ENCODE data around the gene ZBTB17. TPM values are rescaled to one million over a fixed set of nuclear protein-coding genes. Genes with fewer than 3 reads are reported as not detected.
"Not testable (repeated sequence)": the region's sequence is repeated elsewhere in the genome, so short reads cannot be mapped to it uniquely, and the experiment has no call there.

Gene ZBTB17
- total and polyA plus RNA-seq, 2 experiments from 2014 or later, result 16.8 to 32.3 TPM

GRCh38 chr1:15916916-15917315 lies 59.0 kb downstream of the ZBTB17 start:
- Histone ChIP-seq H3K4me1 (ENCODE audit: insufficient read depth) (no peaks in the 10 kb centered on the region), H3K9me2 (replicated peaks; ENCODE audit: insufficient read depth) (no peaks in the 10 kb centered on the region), H4K20me1 (ENCODE audit: insufficient read depth, poor library complexity, severe bottlenecking) (no peaks in the 10 kb centered on the region), H3K36me3 (replicated peaks; ENCODE audit: insufficient read depth, low read depth) (no peaks in the 10 kb centered on the region), H3K4me2 (no peak overlapping the region), H3K27me3 (no peaks in the 10 kb centered on the region), H3K9me3 (ENCODE audit: low read depth) (no peaks in the 10 kb centered on the region), H2AFZ (no peak overlapping the region), H3K4me3 (no peak overlapping the region), H3K79me2 (peaks cover 38% of the 10 kb centered on the region), H3K27ac (no peak overlapping the region)
- no peak for DNase-seq (ENCODE audit: low spot score)
- WGBS (ENCODE audit: low lambda C conversion rate, missing lambda C conversion rate), result 76% methylated on average over 7 of the region's 7 CpGs
- no peak for TF ChIP-seq CTCF (IDR thresholded peaks at IDR 0.05; ENCODE audit: poor library complexity)
- no peak for TF ChIP-seq EZH2phosphoT487 (IDR thresholded peaks at IDR 0.05; ENCODE audit: low read depth, severe bottlenecking, unreplicated experiment)
- no peak for TF ChIP-seq EZH2 (IDR thresholded peaks at IDR 0.05; ENCODE audit: borderline replicate concordance)

GRCh38 chr1:15916417-15916816 lies 59.5 kb downstream of the ZBTB17 start:
- H3K4me3 ChIP-seq, result no peak overlapping the region
- peaks cover 40% of the 10 kb centered on the region for H3K79me2 ChIP-seq
- H3K4me2 ChIP-seq, result no peak overlapping the region
- TF ChIP-seq EZH2phosphoT487 (IDR thresholded peaks at IDR 0.05; ENCODE audit: low read depth, severe bottlenecking, unreplicated experiment), result no peak
- TF ChIP-seq CTCF (IDR thresholded peaks at IDR 0.05; ENCODE audit: poor library complexity), result no peak
- TF ChIP-seq EZH2 (IDR thresholded peaks at IDR 0.05; ENCODE audit: borderline replicate concordance), result no peak
- H3K27me3 ChIP-seq, result no peaks in the 10 kb centered on the region
- H3K9me2 ChIP-seq (replicated peaks; ENCODE audit: insufficient read depth), result no peaks in the 10 kb centered on the region
- no peak overlapping the region for H3K27ac ChIP-seq
- whole genome bisulfite sequencing (ENCODE audit: low lambda C conversion rate, missing lambda C conversion rate), result 83% methylated on average over 4 of the region's 4 CpGs
- no peaks in the 10 kb centered on the region for H4K20me1 ChIP-seq (ENCODE audit: insufficient read depth, poor library complexity, severe bottlenecking)
- no peaks in the 10 kb centered on the region for H3K9me3 ChIP-seq (ENCODE audit: low read depth)
- H2AFZ ChIP-seq, result no peak overlapping the region
- no peak for DNase-seq (ENCODE audit: low spot score)
- H3K36me3 ChIP-seq (replicated peaks; ENCODE audit: insufficient read depth, low read depth), result no peaks in the 10 kb centered on the region
- no peaks in the 10 kb centered on the region for H3K4me1 ChIP-seq (ENCODE audit: insufficient read depth)

- no peak overlapping the region for H3K4me3 ChIP-seq
- no peak overlapping the region for H2AFZ ChIP-seq
- H3K9me3 ChIP-seq (ENCODE audit: low read depth), result no peaks in the 10 kb centered on the region
- peaks cover 43% of the 10 kb centered on the region for H3K79me2 ChIP-seq
- DNase-seq (ENCODE audit: low spot score), result no peak
- WGBS (ENCODE audit: low lambda C conversion rate, missing lambda C conversion rate), result 96% methylated on average over 4 of the region's 4 CpGs
- H3K4me1 ChIP-seq (ENCODE audit: insufficient read depth), result no peaks in the 10 kb centered on the region
- H4K20me1 ChIP-seq (ENCODE audit: insufficient read depth, poor library complexity, severe bottlenecking), result no peaks in the 10 kb centered on the region
- H3K9me2 ChIP-seq (replicated peaks; ENCODE audit: insufficient read depth), result no peaks in the 10 kb centered on the region
- no peak overlapping the region for H3K4me2 ChIP-seq
- H3K27me3 ChIP-seq, result no peaks in the 10 kb centered on the region
- H3K27ac ChIP-seq, result no peak overlapping the region
- H3K36me3 ChIP-seq (replicated peaks; ENCODE audit: insufficient read depth, low read depth), result no peaks in the 10 kb centered on the region
- no peak for TF ChIP-seq EZH2 (IDR thresholded peaks at IDR 0.05; ENCODE audit: borderline replicate concordance)
- TF ChIP-seq EZH2phosphoT487 (IDR thresholded peaks at IDR 0.05; ENCODE audit: low read depth, severe bottlenecking, unreplicated experiment), result no peak
- no peak for TF ChIP-seq CTCF (IDR thresholded peaks at IDR 0.05; ENCODE audit: poor library complexity)
These were observed 59.9 kb downstream of the ZBTB17 start for GRCh38 chr1:15915991-15916390.

- not testable (repeated sequence) for H4K20me1 ChIP-seq (ENCODE audit: insufficient read depth, poor library complexity, severe bottlenecking); H3K27ac ChIP-seq; H3K4me2 ChIP-seq; H3K27me3 ChIP-seq; DNase-seq (ENCODE audit: low spot score); H3K9me3 ChIP-seq (ENCODE audit: low read depth); H3K9me2 ChIP-seq (replicated peaks; ENCODE audit: insufficient read depth); H2AFZ ChIP-seq; H3K36me3 ChIP-seq (replicated peaks; ENCODE audit: insufficient read depth, low read depth); H3K4me3 ChIP-seq; H3K4me1 ChIP-seq (ENCODE audit: insufficient read depth)
- 97% methylated on average over 3 of the region's 3 CpGs for whole genome bisulfite sequencing (ENCODE audit: low lambda C conversion rate, missing lambda C conversion rate)
- H3K79me2 ChIP-seq, result peaks cover 50% of the 10 kb centered on the region
These were observed 62.3 kb downstream of the ZBTB17 start for GRCh38 chr1:15913607-15914006.

Data from hepatocyte (in vitro differentiated cells).